ENCODE data around the gene RFPL1. TPM values are rescaled to one million over a fixed set of nuclear protein-coding genes. Genes with fewer than 3 reads are reported as not detected.
"Not testable (repeated sequence)": the region's sequence is repeated elsewhere in the genome, so short reads cannot be mapped to it uniquely, and the experiment has no call there.

Gene RFPL1
- total and polyA plus RNA-seq, 2 of the 13 experiments (the other 11 are each of a cell fraction or from before 2014, with no cell fraction given): not detected

- H3K36me3 ChIP-seq (replicated peaks in 1 of 2; ENCODE audit: control insufficient read depth in 1 of 2, insufficient read depth in 2 of 2, low read length in 2 of 2); intact Hi-C loops (cut with micrococcal nuclease; ENCODE audit: unreplicated experiment); H3K4me1 ChIP-seq (ENCODE audit: insufficient read depth, low read length); BruUV-seq (replicated peaks); H3K79me2 ChIP-seq (ENCODE audit: insufficient read depth, low read length); H3K9ac ChIP-seq (ENCODE audit: insufficient read depth, low read depth, low read length); H3K4me2 ChIP-seq (ENCODE audit: low read depth, low read length); in situ Hi-C loops (cut with HindIII; ENCODE audit: extremely low pct_ligation_motif_present, low pct_unique_long_range_greater_than_20kb); H3K27me3 ChIP-seq (ENCODE audit: control insufficient read depth in 1 of 2, insufficient read depth in 2 of 2, low read length in 2 of 2); DNase-seq (ENCODE audit: low spot score); H3K27ac ChIP-seq (ENCODE audit: extremely low read length, insufficient read depth, low read length); CTCF ChIA-PET (ENCODE audit: low intra/inter-chr PET ratio, low total read pairs); POLR2A ChIA-PET; FAIRE-seq; H2AFZ ChIP-seq (ENCODE audit: low read length); H4K20me1 ChIP-seq (ENCODE audit: insufficient read depth, low read length); H3K4me3 ChIP-seq (replicated peaks in 1 of 3; ENCODE audit: insufficient read depth in 1 of 3, low read depth in 2 of 3, low read length in 3 of 3); H3K9me3 ChIP-seq (ENCODE audit: low read length): not testable (repeated sequence)
- 0% methylated on average over 1 of the region's 4 CpGs for WGBS (ENCODE audit: low lambda C conversion rate)
- TF ChIP-seq STAG1 (CRISPR knock-in tag; IDR thresholded peaks at IDR 0.05): peak; percentile 37; the same call in 1 of the 2 replicates
- TF ChIP-seq, protein P1, sequence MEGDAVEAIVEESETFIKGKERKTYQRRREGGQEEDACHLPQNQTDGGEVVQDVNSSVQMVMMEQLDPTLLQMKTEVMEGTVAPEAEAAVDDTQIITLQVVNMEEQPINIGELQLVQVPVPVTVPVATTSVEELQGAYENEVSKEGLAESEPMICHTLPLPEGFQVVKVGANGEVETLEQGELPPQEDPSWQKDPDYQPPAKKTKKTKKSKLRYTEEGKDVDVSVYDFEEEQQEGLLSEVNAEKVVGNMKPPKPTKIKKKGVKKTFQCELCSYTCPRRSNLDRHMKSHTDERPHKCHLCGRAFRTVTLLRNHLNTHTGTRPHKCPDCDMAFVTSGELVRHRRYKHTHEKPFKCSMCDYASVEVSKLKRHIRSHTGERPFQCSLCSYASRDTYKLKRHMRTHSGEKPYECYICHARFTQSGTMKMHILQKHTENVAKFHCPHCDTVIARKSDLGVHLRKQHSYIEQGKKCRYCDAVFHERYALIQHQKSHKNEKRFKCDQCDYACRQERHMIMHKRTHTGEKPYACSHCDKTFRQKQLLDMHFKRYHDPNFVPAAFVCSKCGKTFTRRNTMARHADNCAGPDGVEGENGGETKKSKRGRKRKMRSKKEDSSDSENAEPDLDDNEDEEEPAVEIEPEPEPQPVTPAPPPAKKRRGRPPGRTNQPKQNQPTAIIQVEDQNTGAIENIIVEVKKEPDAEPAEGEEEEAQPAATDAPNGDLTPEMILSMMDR (CRISPR knock-in tag; IDR thresholded peaks at IDR 0.05): peak; percentile 29
- TF ChIP-seq SMC3 (IDR thresholded peaks at IDR 0.05; ENCODE audit: low read length): peak; percentile 12; the same call in 1 of the 2 replicates
- ATAC-seq: peak; percentile 96
Measured at GRCh38 chr22:29412772-29413171, 25.6 kb upstream of the RFPL1 start.

- in situ Hi-C loops (cut with HindIII; ENCODE audit: extremely low pct_ligation_motif_present, low pct_unique_long_range_greater_than_20kb); CTCF ChIA-PET (ENCODE audit: low intra/inter-chr PET ratio, low total read pairs); H3K79me2 ChIP-seq (ENCODE audit: insufficient read depth, low read length); FAIRE-seq; H3K27ac ChIP-seq (ENCODE audit: extremely low read length, insufficient read depth, low read length); H3K9me3 ChIP-seq (ENCODE audit: low read length); DNase-seq (ENCODE audit: low spot score); POLR2A ChIA-PET; intact Hi-C loops (cut with micrococcal nuclease; ENCODE audit: unreplicated experiment); H4K20me1 ChIP-seq (ENCODE audit: insufficient read depth, low read length); H3K4me1 ChIP-seq (ENCODE audit: insufficient read depth, low read length); H3K9ac ChIP-seq (ENCODE audit: insufficient read depth, low read depth, low read length); BruUV-seq (replicated peaks); H3K36me3 ChIP-seq (replicated peaks in 1 of 2; ENCODE audit: control insufficient read depth in 1 of 2, insufficient read depth in 2 of 2, low read length in 2 of 2); H3K27me3 ChIP-seq (ENCODE audit: control insufficient read depth in 1 of 2, insufficient read depth in 2 of 2, low read length in 2 of 2); H2AFZ ChIP-seq (ENCODE audit: low read length): not testable (repeated sequence)
- H3K4me3 ChIP-seq (replicated peaks in 1 of 3; ENCODE audit: insufficient read depth in 1 of 3, low read depth in 2 of 3, low read length in 3 of 3): peak overlapping the region in 2 of 3 experiments; percentile 20 to 42; a peak in 2 of 6 replicates
- WGBS (ENCODE audit: low lambda C conversion rate): 58% methylated on average over 23 of the region's 23 CpGs
- H3K4me2 ChIP-seq (ENCODE audit: low read depth, low read length): peak overlapping the region; percentile 57
- ATAC-seq: peak; percentile 54
- peak; percentile 17 for TF ChIP-seq TEAD3 (CRISPR knock-in tag; optimal IDR thresholded peaks at IDR 0.05; ENCODE audit: borderline replicate concordance)
- peak; percentile 22; the same call in 1 of the 2 replicates for TF ChIP-seq ZFX (CRISPR knock-in tag; IDR thresholded peaks at IDR 0.05; ENCODE audit: low read depth)
- TF ChIP-seq THAP9 (CRISPR knock-in tag; IDR thresholded peaks at IDR 0.05; ENCODE audit: borderline replicate concordance): peak; percentile 98
- 0 out of 2 replicates have a peak, but pooled peaks have one; percentile 23 for TF ChIP-seq ZNF768 (CRISPR knock-in tag; IDR thresholded peaks at IDR 0.05)
- TF ChIP-seq, protein P2, sequence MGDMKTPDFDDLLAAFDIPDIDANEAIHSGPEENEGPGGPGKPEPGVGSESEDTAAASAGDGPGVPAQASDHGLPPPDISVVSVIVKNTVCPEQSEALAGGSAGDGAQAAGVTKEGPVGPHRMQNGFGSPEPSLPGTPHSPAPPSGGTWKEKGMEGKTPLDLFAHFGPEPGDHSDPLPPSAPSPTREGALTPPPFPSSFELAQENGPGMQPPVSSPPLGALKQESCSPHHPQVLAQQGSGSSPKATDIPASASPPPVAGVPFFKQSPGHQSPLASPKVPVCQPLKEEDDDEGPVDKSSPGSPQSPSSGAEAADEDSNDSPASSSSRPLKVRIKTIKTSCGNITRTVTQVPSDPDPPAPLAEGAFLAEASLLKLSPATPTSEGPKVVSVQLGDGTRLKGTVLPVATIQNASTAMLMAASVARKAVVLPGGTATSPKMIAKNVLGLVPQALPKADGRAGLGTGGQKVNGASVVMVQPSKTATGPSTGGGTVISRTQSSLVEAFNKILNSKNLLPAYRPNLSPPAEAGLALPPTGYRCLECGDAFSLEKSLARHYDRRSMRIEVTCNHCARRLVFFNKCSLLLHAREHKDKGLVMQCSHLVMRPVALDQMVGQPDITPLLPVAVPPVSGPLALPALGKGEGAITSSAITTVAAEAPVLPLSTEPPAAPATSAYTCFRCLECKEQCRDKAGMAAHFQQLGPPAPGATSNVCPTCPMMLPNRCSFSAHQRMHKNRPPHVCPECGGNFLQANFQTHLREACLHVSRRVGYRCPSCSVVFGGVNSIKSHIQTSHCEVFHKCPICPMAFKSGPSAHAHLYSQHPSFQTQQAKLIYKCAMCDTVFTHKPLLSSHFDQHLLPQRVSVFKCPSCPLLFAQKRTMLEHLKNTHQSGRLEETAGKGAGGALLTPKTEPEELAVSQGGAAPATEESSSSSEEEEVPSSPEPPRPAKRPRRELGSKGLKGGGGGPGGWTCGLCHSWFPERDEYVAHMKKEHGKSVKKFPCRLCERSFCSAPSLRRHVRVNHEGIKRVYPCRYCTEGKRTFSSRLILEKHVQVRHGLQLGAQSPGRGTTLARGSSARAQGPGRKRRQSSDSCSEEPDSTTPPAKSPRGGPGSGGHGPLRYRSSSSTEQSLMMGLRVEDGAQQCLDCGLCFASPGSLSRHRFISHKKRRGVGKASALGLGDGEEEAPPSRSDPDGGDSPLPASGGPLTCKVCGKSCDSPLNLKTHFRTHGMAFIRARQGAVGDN (CRISPR knock-in tag; IDR thresholded peaks at IDR 0.05): peak; percentile 57
Measured at GRCh38 chr22:29414951-29415591, 23.3 kb upstream of the RFPL1 start.
